ENCODE measurements around the gene MIS18A.

- TF ChIP-seq EZH2 (optimal IDR thresholded peaks at IDR 0.05; ENCODE audit: low read depth, low read length) (no peak), EZH2phosphoT487 (IDR thresholded peaks at IDR 0.05; ENCODE audit: low read length) (no peak)
Measured at GRCh38 chr21:32253215-32253641, 25.6 kb downstream of the MIS18A start.

Measured in MM.1S (cell line).